ENCODE measurements around the gene MCM9.

The MCM9 gene

DNA sequence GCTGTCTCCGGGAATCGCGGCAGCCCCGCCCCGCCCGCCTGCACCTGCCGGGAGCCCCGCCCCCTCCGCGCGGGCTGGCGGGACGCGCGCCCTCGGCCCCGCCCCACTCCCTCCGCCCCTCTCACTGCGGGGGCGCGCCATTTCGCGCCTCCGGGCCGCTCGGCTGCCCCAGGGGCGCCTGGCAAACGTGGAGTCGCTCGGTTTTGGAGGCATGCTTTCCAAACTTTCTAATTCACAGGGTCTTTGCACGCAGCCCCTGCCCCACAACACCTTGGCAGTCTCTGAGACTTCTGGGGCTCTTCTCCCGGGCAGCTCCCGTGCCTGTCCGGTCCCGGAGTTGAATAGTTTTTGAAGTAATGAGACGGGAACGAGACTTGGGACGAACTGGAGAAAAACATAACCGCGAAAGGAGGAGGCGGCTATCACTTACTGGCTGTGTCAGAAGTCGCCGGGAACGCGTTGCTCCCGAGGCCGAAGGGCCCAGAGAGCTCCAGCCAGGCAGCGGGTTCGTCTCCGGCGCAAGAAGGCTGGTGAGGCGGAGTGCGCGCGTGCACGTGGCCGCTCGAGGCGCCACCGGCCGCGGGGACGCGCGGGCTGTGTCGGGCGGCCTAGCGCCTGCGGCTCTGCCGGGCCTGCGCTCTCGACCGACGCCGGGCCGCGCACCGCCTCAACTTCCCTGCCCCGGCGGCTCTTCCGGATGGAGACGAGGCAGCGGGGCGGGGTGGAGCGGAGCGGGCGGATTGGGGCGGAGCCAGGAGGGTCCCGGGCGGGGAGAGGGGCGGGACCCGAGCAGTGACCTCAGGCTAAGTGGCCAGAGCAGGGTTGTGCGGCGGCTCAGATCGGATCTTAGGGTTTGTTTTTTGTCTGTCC lies at the start of gene MCM9:
MCM9 (minus strand) TSS at position 699 of the 870 bp plus-strand sequence. CDS start 3,436 bp downstream, outside the sequence.
- DNase-seq = peak; percentile 84 to 88

DNA sequence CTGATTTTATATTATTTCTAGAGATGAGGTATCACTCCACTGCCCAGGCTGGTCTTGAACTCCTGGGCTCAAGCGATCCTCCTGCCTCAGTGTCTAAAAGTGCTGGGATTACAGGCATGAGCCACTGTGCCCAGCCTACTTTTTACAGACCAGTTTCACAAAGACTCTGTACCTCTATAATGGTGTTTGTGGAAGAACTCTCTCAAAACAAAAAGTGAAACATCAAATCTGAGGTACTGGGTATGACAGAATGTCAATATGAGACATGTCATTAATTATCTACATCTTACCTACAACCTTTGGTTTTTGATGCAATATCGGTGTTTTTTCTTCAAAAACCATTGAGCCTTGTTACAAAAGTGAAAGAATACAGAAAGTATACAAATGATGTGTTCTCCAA lies 49.4 kb upstream of the MCM9 start:
- DNase-seq = no peak

DNA sequence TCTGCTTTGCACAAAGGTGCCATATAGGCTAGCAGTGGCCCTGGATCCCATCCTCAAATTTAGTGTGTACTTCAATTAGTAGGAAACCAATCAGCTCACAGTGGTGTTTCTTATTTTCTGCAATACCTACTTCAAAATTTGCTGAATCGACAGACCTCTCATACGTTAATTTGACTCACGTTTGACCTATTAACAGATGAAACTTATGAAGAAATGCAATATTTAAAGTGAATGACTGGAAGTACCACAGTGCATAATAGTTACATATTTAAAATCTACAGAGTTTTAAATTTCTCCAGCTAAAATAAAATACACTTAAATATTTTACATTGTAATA lies 47.6 kb upstream of the MCM9 start:
- no peak for DNase-seq

DNA sequence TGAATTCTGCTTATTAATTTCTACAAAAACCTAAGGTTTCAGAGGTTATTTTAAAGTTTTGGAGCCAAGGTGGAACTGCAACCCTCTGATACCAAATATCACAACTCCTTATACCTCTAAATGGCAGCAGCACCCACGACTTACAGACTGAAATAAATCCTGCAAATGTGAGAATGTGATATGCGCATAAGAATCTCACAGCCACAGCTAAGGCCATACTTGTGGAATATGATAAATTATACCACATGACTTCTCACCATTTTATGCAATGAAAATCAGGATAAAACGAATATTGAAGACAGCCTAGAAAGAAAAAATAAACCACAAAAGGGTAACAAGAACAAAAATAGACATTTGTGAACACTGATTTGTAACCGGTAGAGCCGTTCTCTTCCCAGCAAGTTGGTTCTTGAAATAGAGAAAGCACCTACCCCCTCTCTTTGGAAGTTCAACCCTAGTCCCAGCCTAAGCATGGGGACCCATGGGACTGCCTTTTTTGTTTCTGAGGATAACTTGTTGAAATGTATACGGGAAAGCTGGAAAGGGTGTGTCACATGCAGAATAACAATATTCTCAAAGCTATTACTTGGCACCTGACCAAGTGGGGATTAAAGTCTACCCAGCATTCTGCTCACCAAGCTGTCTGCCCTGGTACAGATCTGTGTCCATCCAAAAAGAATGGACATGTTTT lies 47.1 kb upstream of the MCM9 start:
- DNase-seq = no peak

DNA sequence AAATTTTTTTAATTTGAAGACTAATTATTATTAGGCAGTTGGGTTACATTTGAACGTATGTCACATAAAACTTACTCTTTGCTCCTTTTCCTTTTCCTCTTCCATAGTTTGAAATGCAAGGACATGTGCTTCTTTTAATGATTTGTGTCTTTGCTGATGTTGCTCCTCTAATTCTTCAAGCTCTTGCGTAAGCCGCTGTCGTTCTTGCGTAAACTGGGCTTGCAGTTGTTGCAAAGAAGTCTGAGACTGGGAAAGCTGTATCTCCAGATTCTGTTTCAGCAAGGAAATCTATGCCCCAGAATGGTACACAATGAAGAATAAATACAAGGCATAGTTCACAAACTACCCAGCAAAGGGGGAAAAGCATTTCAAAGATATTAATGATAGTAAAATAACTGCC lies 45.1 kb upstream of the MCM9 start:
- no peak for DNase-seq

DNA sequence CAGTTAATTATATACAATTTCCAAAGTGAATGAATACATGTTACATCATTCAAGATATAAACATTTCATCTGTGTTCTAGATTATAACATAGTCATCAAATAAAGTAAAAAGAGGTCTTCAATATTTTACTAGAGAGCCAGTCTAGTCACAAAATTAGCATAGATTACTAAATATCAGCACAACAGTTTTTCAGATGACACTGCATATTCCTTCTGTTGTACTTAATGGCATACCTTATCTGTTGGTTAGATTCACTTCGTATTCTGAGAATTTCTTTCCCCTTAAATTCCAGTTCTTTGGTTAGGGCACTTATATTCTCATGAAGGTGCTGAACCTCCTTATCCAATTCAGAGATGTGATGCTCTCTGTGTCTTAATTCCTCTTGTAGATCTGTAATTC lies 39.8 kb upstream of the MCM9 start:
- no peak for DNase-seq

DNA sequence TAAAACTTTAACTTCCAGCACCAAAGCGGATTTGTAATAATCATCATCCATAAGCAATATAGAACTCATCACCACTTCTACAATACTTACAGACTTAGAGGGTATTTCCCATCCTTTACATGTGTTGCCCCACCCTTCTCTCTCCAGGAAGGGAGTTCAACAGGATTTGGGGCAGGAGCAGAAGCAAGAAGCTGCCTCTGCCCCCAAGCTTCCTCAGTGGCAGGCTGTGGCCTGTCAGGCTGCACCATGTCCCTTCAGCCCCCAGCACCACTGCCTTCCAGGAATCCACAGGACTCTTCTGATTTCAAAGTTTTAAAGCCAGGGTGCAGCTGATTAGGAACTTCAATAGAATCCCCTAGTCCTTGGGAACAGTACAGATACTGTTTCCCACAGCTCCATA lies 36.7 kb upstream of the MCM9 start:
- DNase-seq = no peak

DNA sequence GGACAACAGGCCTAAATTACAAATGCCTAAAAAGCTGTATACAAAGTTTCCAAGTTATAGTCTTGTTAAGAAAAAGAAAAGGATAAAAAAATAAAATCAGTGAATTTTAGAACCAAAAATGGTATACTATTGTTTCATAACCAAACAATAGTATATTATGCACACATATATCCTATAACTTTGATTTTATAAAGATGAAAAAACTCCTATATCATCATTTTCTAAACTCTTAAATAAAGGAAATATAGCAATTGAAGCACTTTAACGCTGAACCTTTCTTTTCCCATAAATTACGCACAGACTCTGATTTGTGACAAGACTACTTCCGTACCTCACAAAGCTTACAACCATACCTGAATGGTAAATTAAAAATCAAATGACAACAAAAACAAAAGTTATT lies 35.9 kb upstream of the MCM9 start:
- DNase-seq = no peak

DNA sequence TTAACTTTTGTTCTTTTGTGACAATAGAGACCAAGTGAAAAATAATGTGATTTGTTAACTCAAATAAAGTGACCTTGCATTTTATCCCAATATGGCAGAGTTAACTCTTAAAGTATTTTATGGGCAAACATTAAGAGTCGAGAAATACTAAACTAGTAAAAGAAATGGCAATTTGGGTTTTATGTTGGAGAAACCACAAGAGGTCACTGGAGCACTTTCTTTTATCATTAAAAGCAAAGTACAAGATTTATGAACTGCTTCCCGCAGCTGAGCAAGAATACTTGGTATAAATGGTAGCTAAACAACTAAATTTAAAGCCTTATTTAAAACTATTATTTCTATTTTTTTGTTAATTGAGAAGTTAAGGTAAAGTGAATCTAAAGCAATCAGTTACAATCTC lies 33.5 kb upstream of the MCM9 start:
- no peak for DNase-seq

DNA sequence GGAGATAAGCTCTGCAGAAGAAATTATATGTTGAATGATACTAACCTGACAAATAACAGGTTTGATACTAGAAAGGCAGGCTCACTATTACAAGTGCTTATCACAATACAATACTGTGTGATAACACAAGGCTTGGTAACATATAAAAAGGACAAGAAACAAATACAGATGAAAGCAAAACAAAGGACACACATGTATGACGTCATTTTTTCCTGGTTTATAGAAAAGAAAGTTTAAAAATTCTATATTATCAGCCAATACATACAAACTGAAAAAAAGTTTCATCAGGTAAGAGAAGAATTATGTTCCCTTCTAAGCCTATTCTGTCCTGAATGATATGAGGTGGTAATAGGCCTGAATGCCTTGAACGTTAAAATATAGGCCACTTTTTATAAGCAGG lies 32.3 kb upstream of the MCM9 start:
- no peak for DNase-seq

DNA sequence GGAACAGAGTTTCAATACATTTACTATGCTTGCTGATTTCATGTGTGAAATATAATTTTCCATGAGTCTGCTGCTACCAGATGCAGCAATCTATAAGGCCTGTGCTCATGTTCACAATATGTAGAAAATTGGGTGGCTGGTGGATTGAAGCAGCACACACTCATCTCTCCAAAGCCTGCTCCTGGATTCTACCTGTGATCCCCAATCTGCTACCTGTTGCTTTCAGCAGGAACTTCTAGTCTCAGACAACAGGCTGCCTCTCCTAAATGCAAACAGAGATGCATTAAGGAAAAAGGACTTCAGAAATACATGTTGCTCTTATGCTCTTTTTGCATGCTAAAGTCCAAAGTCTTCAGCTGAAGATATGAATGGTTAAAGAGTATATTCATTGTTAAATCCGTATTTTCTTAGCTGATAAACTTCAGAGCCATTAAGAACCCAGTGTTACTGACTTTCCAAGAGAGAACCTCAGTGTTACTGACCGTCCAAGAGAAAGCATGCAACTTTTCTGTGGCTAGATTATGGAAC lies 30.9 kb upstream of the MCM9 start:
- no peak for DNase-seq

DNA sequence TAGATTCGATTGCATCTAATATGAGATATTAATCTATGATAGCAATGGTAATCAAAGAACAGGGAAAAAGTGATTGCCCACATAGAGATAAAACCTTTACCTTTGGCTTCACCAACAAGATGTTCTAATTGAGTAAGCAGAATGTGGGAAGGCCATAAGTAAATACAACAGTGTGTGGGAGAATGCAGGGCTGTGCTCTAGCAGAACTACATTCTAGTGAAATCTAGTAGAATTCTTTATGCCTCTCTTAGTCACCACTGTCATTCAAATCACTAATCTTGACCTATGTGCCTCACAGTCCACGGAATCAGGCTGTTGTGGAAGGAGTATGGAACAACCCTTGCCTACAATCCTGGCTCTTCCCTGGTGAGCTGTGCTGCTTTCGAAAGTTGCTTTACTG lies 30.4 kb upstream of the MCM9 start:
- no peak for DNase-seq

DNA sequence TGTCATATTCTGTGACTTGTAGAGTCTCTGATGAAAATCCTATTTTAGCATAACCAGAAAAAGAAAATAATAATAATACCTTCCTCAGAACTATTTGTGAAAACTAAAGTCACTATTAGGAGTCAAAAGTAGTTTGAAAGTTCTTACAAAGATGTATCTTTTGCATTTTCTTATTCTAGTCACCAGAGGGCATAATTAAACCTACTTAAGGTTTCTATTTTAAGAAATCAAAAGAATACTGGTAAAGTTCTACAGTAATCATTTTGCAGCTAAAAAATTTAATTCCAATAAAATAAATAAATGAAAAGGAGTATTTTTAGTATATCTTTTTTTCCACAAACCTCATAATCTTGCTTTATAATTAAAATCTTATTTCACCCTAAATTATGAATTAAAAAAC lies 28.0 kb upstream of the MCM9 start:
- DNase-seq = no peak

DNA sequence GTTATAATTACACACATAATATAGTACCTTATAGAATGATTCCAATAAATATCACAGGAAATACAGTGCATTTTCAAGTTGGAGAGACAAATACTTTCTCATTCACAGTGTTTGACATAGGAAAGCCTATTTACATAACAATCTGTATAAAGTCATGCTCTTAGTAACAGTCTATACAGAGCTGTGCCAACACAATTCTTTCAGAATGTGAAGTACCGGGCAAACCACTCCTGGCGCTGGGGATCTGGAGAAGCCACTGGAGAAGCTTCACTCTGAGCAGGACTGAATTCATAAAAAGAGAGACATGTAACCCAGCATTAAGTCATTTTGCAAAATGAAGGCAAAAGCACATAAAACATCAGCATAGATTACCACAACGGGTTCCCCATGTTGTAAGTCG lies 24.9 kb upstream of the MCM9 start:
- DNase-seq = no peak

DNA sequence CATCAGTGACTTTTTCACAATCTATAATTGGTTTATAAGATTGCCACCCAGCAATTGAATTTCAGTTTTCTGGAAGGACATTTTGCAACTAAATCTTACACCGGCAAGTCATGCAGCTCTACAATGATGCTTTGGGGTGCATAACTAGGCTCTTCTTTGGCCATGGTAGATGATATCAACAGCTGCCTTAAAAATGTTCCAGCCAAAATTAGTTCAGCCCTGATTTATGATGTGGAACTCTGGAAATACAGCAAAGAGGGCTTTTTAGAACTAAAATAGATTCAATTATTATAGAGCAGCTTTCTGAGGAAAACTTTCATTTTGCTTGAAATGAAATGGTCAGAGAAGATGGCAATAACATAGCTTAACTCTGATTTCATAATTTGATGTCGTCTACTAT lies 18.4 kb upstream of the MCM9 start:
- DNase-seq = no peak

DNA sequence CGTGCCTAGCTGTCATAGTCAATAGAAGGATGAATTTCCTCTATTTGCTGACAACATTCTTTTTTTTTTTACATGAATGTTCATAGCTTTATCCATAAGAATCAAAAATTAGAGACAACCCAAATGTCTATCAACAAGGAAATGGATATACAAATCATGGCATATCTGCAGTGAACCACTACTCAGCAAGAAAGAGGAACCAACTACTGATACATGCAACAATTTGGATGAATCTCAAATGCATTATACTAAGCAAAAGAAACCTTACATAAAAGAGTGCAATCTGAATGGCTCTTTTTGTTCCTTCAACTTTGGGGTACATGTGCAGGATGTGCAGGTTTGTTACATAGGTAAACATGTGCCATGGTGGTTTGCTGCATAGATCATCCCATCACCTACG lies 17.7 kb upstream of the MCM9 start:
- no peak for DNase-seq

DNA sequence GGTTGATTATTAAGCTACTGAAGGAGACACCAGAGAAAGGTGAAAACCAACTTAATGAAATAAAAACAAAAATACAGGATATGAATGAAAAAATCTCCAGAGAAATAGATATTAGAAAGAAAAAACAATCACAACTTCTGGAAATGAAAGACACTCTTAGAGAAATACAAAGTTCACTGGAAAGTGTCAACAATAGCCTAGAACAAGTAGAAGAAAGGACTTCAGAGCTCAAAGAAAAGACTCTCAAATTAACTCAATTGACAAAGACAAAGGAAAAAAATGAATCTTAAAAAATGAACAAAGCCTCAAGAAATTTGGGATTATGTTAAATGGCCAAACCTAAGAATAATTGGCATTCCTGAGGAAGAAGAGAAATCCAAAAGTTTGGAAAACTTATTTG lies 10.3 kb upstream of the MCM9 start:
- DNase-seq = no peak

DNA sequence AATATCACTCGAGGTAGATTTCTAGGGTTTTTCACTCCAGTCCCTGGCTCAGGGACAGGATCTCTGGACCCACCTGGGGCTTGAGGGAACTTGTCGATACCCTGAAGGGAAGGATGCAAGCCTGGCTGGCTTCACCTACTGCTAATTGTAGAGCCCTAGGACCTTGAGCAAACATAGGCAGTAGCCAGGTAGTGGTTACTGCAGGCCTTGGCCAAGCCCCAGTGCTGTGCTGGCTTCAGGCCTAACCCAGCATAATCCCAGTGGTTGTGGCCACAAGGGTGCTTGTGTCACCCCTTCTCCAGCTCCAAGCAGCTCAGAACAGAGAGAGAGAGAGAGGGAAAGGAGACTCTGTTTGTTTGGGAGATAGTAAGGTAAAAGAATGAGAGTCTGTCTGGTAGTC lies 5.8 kb upstream of the MCM9 start:
- DNase-seq = no peak

DNA sequence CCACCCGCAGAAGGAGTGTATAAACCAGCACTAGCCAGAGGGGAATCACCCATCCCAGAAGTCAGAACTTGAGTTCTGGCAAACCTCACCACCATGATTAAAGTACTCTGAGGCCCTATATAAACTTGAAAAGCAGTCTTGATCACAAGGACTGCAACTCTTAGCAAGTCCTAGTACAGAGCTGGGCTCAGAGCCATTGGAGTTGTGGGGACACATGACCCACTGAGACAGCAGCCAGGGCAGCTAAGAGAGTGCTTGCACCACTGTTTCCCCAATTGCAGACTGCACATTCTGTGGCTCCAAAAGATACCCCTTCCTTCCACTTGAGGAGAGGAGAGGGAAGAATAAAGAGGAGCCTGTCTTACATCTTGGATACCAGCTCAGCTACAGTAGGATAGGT lies 4.7 kb upstream of the MCM9 start:
- no peak for DNase-seq

DNA sequence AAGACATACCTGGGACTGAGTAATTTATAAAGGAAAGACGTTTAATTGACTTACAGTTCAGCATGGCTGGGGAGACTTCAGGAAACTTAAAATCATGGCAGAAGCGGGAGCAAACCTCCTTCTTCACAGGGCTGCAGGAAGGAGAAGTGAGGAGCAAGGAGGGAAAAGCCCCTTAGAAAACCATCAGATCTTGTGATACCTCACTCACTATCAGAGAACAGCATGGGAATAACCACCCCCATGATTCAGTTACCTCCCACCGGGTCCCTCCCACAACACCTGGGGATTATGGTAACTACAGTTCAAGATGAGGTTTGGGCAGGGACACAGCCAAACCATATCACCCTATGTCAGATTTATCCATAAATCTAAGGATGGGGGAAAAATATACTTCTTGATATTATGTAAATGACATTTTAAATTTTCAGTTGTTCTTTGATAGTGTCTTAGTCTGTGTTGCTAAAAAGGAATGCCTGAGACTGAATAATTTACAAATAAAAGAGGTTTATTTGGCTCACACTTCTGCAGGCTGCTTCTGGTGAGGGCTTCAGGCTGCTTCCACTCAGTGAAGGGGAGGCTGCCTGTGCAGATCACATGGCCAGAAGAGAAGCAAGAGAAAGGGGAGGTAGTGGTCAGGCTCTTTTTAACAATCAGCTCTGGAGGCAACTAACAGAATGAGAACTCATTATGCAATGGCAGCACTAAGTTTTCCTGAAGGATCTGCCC lies 1.2 kb upstream of the MCM9 start:
- DNase-seq = no peak

DNA sequence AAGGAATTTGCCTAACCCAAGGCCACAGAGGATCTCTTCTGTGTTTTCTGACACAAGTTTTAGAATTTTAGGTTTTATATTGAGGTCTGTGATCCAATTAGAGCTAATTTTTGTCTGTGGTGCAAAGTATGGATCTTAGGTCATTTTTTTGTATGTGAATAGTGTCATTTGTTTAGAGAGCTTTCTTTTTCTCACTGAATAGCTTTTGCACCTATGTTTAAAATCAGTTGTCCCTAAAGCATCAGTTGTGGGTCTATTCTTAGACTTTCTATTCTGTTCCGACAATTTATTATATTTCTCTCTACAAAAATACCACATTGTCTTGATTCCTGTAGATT lies 341 bp upstream of the MCM9 start:
- DNase-seq = no peak

DNA sequence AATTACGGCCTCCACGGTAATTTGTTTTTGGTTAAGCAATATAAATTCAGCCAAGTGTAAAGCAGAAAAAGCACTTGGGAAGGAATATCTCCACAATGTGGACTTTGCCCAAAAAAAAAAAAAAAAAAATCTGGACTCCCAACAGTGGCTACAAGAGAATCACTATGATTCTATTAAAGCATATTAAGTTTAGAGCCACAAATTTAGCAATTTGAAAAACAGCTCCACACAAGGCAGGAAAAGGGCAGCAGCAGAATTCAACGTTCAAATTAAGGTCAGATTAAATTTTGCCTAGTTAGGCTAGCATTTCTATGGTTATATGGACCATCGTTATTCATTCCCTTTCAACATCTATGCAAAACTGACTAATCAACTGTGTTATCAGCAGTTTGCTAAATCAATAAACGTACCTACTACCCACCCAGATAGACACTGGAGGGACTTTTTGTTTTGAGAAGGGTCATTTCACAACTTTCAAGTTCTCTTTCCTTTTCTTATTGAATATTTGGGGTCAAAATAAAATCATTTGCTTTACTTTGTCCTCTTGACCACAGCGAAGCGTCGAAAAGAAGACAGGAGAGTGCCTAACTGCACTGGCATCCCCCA lies 1.0 kb downstream of the MCM9 start:
- no peak for DNase-seq

DNA sequence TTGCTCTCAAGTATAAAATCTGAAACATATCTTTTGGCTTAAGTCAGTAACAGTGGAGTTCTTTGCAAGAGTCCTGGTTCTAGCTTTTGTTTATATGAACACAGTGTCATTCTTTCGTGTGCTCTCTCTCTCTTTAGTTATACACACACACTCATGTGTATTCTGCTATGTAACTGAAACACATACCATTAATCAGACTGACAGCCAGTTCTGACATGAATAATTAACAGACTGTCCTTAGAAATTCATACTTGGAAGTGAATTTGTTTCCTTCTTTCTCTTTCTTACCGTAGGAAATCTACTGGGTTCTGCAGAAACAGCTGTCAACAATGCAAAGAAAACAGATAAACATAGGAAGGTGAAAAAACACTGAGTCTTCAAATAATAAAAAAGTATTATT lies 2.5 kb downstream of the MCM9 start:
- no peak for DNase-seq

DNA sequence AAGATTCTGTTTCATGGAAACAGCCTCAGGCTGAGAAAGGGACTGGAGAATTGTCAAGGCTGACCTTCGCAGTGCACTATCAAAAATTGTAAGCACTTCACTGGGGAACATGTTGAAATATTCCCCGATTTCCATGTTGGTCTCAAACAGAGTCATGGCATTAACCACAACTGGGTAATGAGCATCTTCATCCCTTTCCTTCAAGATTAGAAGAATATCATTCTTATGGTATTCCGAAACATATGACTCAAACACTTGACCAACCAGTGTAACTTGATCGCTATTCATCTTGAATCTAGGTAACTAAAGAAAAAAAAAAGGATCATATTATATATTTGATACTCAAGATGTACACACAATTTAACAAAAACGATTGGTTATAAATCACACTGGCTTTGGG lies 3.5 kb downstream of the MCM9 start:
- DNase-seq = no peak

All from stimulated activated CD4-positive, alpha-beta T cell treated with anti-CD3 and anti-CD28 coated beads, Interleukin-4, amount 100 ng/mL, for 4 hours (primary cell).